ENCODE results near the gene BIN1. TPM values are rescaled to one million over a fixed set of nuclear protein-coding genes. Genes with fewer than 3 reads are reported as not detected.

The BIN1 gene
- total RNA-seq, 2 experiments from 2014 or later, result 1.5 to 14.1 TPM

DNA sequence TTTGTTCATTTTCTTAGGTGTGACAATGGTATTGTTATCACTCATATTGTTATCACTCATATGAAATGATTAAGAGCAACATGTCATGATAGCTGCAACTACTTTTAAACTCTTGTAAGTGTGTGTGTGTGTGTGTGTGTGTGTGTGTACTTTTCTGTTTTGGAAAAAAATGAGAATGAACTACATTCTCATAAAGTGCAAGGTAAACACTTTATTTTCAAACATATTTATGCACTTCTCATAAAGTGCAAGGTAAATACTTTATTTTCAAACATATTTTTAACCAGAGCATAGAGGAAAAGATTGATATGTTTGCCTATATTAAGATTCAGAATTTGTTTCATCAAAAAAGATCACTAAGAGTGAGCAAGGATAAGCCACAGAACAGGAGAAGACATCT is 108.5 kb downstream of the BIN1 start:
- no peak overlapping the region for H3K27ac ChIP-seq (ENCODE audit: low read depth, low read length, poor library complexity, severe bottlenecking)
- intact Hi-C loops (cut with micrococcal nuclease; ENCODE audit: unreplicated experiment), result no loop called here
- H3K4me3 ChIP-seq (ENCODE audit: low read depth, low read length, poor library complexity, severe bottlenecking), result no peak overlapping the region
- ChIA-PET POLR2A (no interaction called here), CTCF (ENCODE audit: unreplicated experiment) (no interaction called here)
- no TSS peak for BruUV-seq (replicated peaks)
- DNase-seq (ENCODE audit: low spot score), result no peak
- no peak for TF ChIP-seq EZH2phosphoT487 (IDR thresholded peaks at IDR 0.05; ENCODE audit: borderline replicate concordance, low read depth, low read length)
- TF ChIP-seq, protein P1, sequence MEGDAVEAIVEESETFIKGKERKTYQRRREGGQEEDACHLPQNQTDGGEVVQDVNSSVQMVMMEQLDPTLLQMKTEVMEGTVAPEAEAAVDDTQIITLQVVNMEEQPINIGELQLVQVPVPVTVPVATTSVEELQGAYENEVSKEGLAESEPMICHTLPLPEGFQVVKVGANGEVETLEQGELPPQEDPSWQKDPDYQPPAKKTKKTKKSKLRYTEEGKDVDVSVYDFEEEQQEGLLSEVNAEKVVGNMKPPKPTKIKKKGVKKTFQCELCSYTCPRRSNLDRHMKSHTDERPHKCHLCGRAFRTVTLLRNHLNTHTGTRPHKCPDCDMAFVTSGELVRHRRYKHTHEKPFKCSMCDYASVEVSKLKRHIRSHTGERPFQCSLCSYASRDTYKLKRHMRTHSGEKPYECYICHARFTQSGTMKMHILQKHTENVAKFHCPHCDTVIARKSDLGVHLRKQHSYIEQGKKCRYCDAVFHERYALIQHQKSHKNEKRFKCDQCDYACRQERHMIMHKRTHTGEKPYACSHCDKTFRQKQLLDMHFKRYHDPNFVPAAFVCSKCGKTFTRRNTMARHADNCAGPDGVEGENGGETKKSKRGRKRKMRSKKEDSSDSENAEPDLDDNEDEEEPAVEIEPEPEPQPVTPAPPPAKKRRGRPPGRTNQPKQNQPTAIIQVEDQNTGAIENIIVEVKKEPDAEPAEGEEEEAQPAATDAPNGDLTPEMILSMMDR (conservative IDR thresholded peaks at IDR 0.05; ENCODE audit: low read length), result no peak
- no peaks in the 10 kb centered on the region for H4K20me1 ChIP-seq (ENCODE audit: insufficient read depth, low read length)
- H3K4me2 ChIP-seq (ENCODE audit: low read length), result no peak overlapping the region
- H3K9me3 ChIP-seq (ENCODE audit: low read length), result no peaks in the 10 kb centered on the region
- no peak overlapping the region for H2AFZ ChIP-seq (ENCODE audit: low read length)
- no peaks in the 10 kb centered on the region for H3K36me3 ChIP-seq (ENCODE audit: insufficient read depth, low read length)
- no peaks in the 10 kb centered on the region for H3K9me2 ChIP-seq (ENCODE audit: insufficient read depth, low read length)
- no peaks in the 10 kb centered on the region for H3K4me1 ChIP-seq (ENCODE audit: insufficient read depth, low read length, poor library complexity, severe bottlenecking)
- no peaks in the 10 kb centered on the region for H3K79me2 ChIP-seq (ENCODE audit: insufficient read depth, low read depth, low read length)

Small RNAs within 50 kb of the gene (small RNA-seq; reads per million reads assigned to genes)
- not detected for gene RNU7-182P

Other genes with a start within 250 kb of the BIN1 start
- not detected in 2 replicates for gene TEX51, start 208.3 kb downstream of the BIN1 start, total RNA-seq (2014; rRNA removed; shearing (Covaris generic))
- not detected in 2 replicates for gene TEX51, start 208.3 kb downstream of the BIN1 start, total RNA-seq (2022)
- not detected in 2 replicates for gene CYP27C1, start 113.1 kb upstream of the BIN1 start, total RNA-seq (2014; rRNA removed; shearing (Covaris generic))
- not detected in 2 replicates for gene CYP27C1, start 113.1 kb upstream of the BIN1 start, total RNA-seq (2022)
- 35.1 and 41.9 TPM in 2 replicates for gene ERCC3, start 187.0 kb upstream of the BIN1 start, total RNA-seq (2014; rRNA removed; shearing (Covaris generic))
- gene ERCC3, start 187.0 kb upstream of the BIN1 start, total RNA-seq (2022), result 58.3 and 58.4 TPM in 2 replicates